Islet precursor cell (in vitro differentiated cells): ENCODE data around the gene MMAA.
"Not testable (repeated sequence)": the region's sequence is repeated elsewhere in the genome, so short reads cannot be mapped to it uniquely, and the experiment has no call there.

ENCODE experiments used
- DNase-seq: peaks from one replicate; pipeline ENCODE4 v3.0.0-alpha.2; 2018

MMAA gene

DNA sequence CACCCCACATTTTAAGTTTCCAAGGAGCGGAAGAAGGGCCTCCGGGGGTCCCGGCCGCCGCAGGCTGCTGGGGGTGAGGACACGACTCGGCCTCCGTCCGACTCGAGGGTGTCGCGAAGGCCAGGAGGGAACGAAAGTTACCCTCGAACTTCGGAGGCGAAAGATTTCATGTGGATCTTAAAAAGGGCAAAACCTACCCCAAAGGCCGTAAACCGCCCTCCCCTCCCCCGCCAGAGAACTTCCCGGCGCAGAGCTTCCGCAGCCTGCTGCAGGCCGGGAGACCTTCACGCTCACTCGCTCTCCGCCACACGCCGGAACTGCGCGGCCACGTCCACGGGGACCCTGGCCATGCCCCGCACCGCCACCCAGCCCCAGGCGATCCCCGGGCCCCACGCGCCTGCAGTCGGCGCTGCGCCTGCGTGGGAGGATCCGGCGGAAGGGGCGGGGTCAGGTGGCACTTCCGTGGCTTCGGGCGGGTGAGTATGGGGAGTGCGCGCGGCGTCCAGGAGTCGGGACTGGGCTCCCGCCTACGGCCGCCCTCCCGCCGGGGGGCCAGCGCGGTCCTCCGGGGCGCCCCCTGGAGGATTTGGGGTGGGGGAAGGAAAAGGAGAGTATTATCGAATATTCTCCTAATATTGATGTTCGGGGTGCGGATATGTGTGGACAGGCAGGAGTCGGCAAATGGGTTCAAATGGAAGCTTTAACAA is at the start of gene MMAA:
MMAA (plus strand) TSS at position 454 of the 707 bp plus-strand sequence. CDS start 19,755 bp downstream, outside the sequence.
- DNase-seq, result peak; percentile 96

DNA sequence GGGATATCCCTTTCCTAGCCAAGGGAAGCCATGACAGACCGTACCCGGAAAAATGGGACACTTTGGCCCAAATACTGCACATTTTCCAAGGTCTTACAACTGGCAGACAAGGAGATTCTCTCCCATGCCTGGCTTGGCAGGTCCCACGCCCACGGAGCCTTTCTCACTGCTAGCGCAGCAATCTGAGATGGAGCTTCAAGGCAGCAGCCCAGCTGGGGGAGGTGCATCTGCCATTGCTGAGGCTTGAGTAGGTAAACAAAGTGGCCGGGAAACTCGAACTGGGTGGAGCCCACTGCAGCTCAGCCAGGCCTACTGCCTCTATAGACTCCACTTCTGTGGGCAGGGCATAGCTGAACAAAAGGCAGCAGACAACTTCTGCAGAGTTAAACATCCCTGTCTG is 44.6 kb upstream of the MMAA start:
- not testable (repeated sequence) for DNase-seq

GRCh38 chr4:145580906-145581305 is 38.3 kb upstream of the MMAA start:
- DNase-seq, result no peak

DNA sequence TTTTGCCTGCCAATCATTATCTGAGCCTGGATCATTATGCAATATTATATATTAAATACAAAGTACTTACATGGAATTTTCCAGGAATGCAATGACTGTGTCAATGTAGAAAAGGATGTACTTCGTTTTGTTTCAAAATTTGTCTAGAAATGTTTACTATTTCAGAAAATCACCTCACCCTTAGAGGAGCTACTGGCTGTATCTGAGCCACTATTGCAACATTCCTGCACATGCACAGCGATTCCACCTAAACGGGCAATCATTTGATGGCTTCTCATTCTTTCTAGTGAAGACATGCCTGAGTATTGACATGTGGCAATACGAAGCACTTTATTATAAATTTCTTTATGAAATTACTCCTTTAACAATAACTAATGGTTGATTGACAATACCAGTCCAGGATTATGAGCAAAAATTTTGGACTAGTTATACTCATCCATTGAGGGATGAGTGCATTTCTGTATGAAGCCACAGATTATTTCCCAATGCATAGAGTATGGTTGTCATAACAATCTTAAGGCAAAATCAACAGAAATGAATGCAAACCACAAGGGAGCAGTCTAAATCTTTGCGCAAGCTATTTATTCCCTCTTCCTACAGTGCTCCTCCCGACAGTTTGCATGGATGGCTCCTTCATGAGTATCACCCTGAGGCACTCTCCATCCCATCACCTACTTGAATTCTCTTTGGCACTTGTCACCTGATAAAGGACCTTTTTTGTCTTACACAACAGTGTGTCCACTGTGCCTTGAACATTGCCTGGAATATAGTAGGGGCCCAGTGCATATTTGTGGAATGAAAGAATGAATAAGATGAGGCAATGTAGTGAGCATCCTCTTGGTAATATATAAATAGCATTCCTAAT is 35.8 kb upstream of the MMAA start:
- DNase-seq, result no peak

DNA sequence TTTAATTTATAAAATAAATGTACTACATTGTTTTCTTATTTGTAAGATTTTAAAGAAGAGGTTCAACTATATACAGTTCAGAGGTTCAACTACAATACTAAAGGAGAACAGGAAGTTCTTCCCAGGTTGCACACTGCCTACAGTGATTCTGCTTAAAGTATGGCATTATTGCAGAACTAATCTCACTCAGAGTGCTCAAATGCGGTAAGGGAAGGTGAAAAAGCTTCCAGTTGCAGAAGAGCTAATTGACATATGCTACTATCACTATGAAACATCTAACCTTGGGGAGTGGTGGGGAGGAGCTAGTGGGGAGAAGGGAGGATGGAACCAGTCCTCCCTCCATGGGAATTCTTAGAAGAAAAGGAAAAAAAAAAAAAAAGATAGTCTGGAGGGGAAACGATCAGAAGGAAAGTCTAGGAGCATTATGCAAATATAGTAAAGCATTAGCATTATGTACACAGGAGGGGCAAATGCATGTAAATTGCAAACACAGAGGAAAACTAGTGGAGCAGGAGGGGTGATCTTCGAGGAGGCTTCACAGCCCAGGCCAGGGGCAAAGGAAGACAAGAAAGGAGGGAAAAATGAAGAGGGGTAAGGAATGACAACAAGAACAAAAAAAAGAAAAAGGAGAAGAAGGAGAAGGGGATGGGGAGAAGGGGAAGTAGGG is 32.0 kb upstream of the MMAA start:
- DNase-seq, result no peak

GRCh38 chr4:145589381-145589780 is 29.8 kb upstream of the MMAA start:
- not testable (repeated sequence) for DNase-seq

GRCh38 chr4:145589916-145590702 is 29.1 kb upstream of the MMAA start:
- DNase-seq, result no peak

DNA sequence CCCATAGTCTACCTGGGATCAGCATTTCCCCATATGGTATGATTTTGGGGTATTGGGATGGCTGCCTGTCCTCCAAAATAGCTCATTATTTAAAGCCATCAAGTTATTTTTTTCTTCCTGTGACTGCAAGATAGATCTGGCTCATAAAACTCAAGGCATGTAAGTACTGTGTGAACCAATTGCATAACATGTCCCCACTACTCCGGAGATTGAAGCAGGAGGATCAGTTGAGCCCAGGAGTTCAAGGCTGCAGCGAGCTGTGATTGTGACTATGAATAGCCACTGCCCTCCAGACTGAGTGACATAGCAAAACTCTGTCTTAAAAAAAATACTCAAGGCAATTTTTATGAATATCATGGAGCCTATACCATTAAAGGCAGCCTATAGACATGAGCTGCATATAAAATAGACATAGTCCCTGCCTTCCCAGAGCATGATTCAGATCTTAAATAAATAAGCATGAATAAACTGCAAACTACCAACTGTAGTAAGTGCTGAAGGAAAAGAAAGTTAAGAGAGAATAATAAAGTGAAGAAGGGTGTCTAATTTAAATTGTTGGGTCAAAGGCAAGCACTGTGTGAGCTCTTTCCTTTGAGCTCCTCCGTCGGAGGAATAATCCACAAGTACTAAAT is 16.9 kb upstream of the MMAA start:
- no peak for DNase-seq

DNA sequence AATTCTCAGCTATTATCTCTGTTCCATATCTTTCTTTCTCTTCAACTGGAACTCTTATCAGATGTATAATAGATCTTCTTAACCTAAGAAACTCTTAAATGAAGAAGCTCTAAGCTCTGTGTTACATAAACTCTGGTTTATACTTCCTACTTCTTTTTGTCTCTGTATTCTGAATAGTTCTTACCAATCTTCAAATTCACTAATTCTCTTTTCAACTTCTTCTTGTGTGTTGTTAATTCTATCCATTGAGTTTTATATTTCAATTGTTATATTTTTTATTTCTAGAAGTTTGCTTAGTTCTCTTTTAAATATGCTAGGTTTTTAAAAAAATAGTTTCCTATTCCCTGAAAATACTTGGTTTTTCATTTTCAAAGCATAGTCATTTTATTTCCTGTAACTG is 13.2 kb upstream of the MMAA start:
- DNase-seq, result no peak

GRCh38 chr4:145609481-145610427 is 9.4 kb upstream of the MMAA start:
- DNase-seq, result peak; percentile 62

DNA sequence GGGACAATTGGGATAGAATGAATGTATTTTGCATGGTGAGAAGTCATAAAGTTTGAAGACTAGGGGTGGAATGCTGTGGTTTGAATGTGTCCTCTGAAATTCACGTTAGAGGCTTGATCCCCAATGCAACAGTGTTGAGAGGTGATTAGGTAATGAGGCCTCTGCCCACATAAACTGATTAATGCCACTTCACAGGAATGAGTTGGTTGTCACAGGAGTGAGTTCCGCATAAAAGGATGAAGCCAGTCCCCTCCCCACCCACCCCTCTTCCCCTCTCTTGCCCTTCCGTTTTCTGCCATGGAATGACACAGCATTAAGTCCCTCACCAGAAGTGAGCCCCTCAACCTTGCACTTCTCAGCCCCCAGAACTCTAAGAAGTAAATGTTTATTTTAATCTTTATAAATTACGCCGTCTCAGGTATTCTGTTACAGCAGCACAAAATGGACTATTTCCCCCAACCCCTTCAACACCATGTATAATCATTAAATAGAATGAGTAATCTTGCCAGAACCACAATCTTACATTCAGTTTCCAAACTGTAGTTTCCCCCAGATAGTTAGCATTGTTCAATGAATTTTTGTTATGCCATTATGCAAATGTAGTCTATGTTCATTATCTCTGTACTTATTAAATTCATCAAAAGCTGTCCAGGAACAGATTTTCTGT is 5.5 kb upstream of the MMAA start:
- DNase-seq, result no peak

DNA sequence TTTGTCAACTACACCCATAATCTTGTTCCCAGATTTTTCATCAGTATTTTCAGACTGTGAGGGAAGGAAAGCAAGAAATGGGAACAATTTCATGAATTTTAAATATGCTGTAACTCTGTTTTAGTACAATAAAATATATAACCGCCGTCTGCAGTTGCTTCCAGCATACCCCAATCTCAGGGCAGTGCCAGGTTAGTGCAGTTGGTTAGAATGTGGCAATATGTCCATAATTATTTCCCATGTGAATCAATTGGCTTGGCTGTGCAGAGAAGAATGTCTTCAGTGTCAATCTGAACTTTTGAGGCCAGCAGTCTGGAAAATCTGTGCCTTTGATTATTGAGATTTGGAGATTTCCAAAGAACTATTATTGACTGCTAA is 5.0 kb upstream of the MMAA start:
- DNase-seq, result no peak

DNA sequence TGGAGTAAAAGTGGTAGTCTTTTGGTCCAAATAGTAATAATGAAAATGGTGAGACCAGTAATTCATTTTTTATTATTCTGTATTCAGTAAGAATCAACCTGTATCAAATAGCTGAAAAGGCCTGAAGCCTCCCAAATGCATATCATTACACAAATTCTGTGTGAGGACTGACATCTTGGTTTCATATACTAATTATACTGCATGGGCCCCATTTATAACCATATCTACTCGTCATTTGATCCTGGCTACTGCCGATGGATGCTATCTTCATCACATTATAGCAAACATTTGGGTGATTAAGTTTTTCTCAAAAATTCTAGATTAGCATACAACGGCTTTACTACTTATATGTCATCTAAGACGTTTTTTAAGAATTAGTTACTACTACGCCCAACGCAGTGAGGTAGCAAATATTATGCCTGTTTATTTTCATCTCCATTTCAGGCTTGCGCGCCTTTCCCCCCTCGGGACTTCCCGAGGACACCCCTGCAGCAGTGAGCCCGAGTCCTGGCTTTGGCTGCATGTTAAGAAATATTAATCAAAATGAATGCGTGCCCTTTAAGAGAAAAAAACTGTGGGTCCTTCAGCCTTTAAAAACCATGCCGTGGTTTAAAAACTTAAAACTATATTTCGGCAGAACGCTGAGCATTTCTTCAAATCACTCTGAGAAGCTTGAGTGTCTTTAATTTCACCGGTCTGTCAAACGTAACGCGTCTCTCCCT is 814 bp upstream of the MMAA start:
- no peak for DNase-seq

- DNase-seq, result no peak
These were observed 433 bp downstream of the MMAA start for GRCh38 chr4:145619639-145619996.

DNA sequence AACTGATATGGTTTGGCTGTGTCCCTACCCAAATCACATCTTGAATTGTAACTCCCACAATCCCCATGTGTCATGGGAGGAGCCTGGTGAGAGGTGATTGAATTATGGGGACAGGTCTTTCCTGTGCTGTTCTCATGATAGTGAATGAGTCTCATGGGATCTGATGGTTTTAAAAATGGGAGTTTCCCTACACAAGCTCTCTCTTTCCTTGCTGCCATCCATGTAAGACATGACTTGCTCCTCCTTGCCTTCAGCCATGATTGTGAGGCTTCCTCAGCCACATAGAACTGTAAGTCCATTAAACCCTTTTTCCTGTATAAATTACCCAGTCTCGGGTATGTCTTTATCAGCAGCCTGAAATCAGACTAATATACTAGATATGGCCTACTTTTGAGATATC is 2.9 kb downstream of the MMAA start:
- not testable (repeated sequence) for DNase-seq

DNA sequence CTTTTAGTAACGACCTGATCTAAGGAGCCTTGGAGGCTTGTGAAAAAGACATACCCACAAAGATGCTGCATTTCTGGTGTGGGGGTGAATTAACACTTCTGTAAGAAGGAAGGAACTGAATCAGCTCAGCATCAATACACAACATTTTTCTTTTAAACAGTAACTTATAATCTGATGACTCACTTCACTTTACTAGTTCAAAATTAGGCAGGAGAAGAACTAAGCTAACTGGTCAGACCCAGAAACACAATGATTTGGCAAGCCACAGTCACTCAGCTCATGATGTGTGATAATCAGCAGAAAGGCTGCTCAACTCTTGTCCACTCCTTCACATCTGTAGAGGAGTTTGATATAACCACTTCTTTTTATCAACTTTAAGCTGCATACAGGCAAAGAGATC is 4.6 kb downstream of the MMAA start:
- no peak for DNase-seq

- DNase-seq, result no peak
These were observed 6.8 kb downstream of the MMAA start for GRCh38 chr4:145625677-145626622.

DNA sequence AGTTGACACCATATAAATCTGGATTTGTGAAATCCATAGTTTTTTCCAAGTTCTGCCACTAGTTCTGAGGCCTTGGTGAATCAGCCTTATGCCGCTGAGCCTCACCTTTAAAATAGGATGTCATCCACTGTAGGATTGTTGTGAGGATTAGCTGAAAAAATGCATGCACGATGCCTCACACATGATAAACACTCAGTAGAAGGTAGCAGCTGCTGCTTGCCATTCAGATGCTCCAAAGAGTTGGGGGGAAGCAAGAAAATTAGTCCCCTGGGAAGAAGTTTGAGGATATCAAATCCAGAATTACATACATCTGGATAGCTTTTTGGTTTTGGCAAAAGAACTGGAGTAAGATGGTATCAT is 7.4 kb downstream of the MMAA start:
- DNase-seq, result no peak

- no peak for DNase-seq
These were observed 15.9 kb downstream of the MMAA start for GRCh38 chr4:145635117-145635516.
